HepG2 (cell line): ENCODE results near the gene TRMT112. TPM values are rescaled to one million over a fixed set of nuclear protein-coding genes. Genes with fewer than 3 reads are reported as not detected.

Experiments
- ATAC-seq: fragments of 200-7000 bp; cut with Tn5 transposase; 3 replicates; pipeline ENCODE4 v1.9.1; 2020; ENCODE audit warnings: mild to moderate bottlenecking, moderate library complexity
- BruUV-seq: library from RNA; stranded (reverse); fragments of 400-500 nt; replicated peaks from 2 replicates; lab custom pipeline; 2021; lab: Mats Ljungman, UMichigan
- CTCF ChIA-PET: fragments of 300-600 bp; formaldehyde crosslinking; extraction: SDS; loops from one replicate; lab custom pipeline; 2021; ENCODE audit warnings: low total read pairs, inconsistent platforms, low intra/inter-chr PET ratio; lab: Yijun Ruan, JAX
- POLR2A ChIA-PET: fragments of 350-600 bp; sonication (Branson Sonifier 250); formaldehyde crosslinking; loops from one replicate; lab custom pipeline; 2020; ENCODE audit warnings: antibody characterized with exemption, inconsistent platforms; lab: Yijun Ruan, JAX
- DNase-seq: peaks from one replicate; pipeline ENCODE4 v3.0.0-alpha.2; 2015; ENCODE audit warnings: low spot score
- FAIRE-seq: peaks from 3 replicates; lab custom pipeline; 2011; peaks lifted over from hg19 to GRCh38; lab: Jason Lieb, UNC
- H2AFZ ChIP-seq: one replicate; pipeline ENCODE4 v1.6.1; 2011; ENCODE audit warnings: low read length, inconsistent platforms
- H3K27ac ChIP-seq: fragments of 300-600 bp; 3 replicates; pipeline ENCODE4 v1.8.0; 2011; ENCODE audit warnings: mixed run types, mild to moderate bottlenecking, mixed read lengths, low read length, inconsistent platforms; ENCODE audit not compliant: insufficient read depth; ENCODE audit errors: extremely low read length
- H3K27me3 ChIP-seq, 2 experiments: fragments of 200-600 bp in 1 of 2; 2 replicates in 1 of 2; 3 replicates in 1 of 2; pipeline versions ENCODE4 v1.6.0 to v1.8.0; 2011; ENCODE audit warnings: low read length in 2 of 2, mild to moderate bottlenecking in 2 of 2, moderate library complexity in 2 of 2, inconsistent platforms in 1 of 2; ENCODE audit not compliant: insufficient read depth in 2 of 2, control insufficient read depth in 1 of 2
- H3K36me3 ChIP-seq, 2 experiments: fragments of 200-600 bp in 1 of 2; replicated peaks in 1 of 2; 2 replicates in 1 of 2; 3 replicates in 1 of 2; pipeline versions ENCODE4 v1.5.1 to v1.8.0; 2011; ENCODE audit warnings: low read length in 2 of 2, inconsistent platforms in 1 of 2; ENCODE audit not compliant: insufficient read depth in 2 of 2, control insufficient read depth in 1 of 2
- H3K4me1 ChIP-seq: 2 replicates; pipeline ENCODE4 v1.5.1; 2012; ENCODE audit warnings: low read length, inconsistent platforms; ENCODE audit not compliant: insufficient read depth
- H3K4me2 ChIP-seq: 2 replicates; pipeline ENCODE4 v1.6.0; 2011; ENCODE audit warnings: low read depth, low read length, inconsistent platforms
- H3K4me3 ChIP-seq, 3 experiments: fragments of 200-600 bp in 1 of 3; sonication (generic), shearing (Covaris generic) in 1 of 3; replicated peaks in 1 of 3; 2 replicates each; pipeline ENCODE4 v1.5.1; 2011 to 2016; ENCODE audit warnings: low read length in 3 of 3, inconsistent platforms in 2 of 3, low read depth in 2 of 3, mild to moderate bottlenecking in 2 of 3, control low read depth in 1 of 3, mixed read lengths in 1 of 3; ENCODE audit not compliant: insufficient read depth in 1 of 3
- H3K79me2 ChIP-seq: one replicate; pipeline ENCODE4 v1.6.1; 2011; ENCODE audit warnings: low read length, inconsistent platforms; ENCODE audit not compliant: insufficient read depth
- H3K9ac ChIP-seq: 2 replicates; pipeline ENCODE4 v1.6.0; 2011; ENCODE audit warnings: mild to moderate bottlenecking, low read depth, low read length, inconsistent platforms; ENCODE audit not compliant: insufficient read depth
- H3K9me3 ChIP-seq: 2 replicates; pipeline ENCODE4 v1.5.1; 2012; ENCODE audit warnings: mild to moderate bottlenecking, low read length
- H4K20me1 ChIP-seq: 2 replicates; pipeline ENCODE4 v1.6.0; 2011; ENCODE audit warnings: inconsistent platforms, mild to moderate bottlenecking, low read length, moderate library complexity; ENCODE audit not compliant: insufficient read depth
- EED ChIP-seq: sonication (generic); formaldehyde crosslinking; IDR thresholded peaks from 2 replicates; pipeline ENCODE4 v1.5.0; 2020; ENCODE audit warnings: mild to moderate bottlenecking, missing genetic modification reagents
- RBFOX2 ChIP-seq: fragments of 200-400 bp; formaldehyde crosslinking; IDR thresholded peaks from 2 replicates; pipeline ENCODE4 v1.6.1; 2017; ENCODE audit warnings: low read depth, mild to moderate bottlenecking, low read length
- SNAPC4 ChIP-seq: sonication (generic); formaldehyde crosslinking; IDR thresholded peaks from 2 replicates; pipeline ENCODE4 v1.4.0; 2020; ENCODE audit warnings: mild to moderate bottlenecking, missing genetic modification reagents
- ZNF782 ChIP-seq: sonication (generic); formaldehyde crosslinking; IDR thresholded peaks from 2 replicates; pipeline ENCODE4 v1.4.0; 2020; ENCODE audit warnings: missing genetic modification reagents, mild to moderate bottlenecking, borderline replicate concordance
- WGBS: methylation state at CpG from one replicate; pipeline ENCODE4 v1.1.6; 2017; ENCODE audit warnings: low lambda C conversion rate; 5-methylcytosine and 5-hydroxymethylcytosine counted together
- in situ Hi-C: cut with HindIII; loops from 2 replicates; pipeline ENCODE4 v1.10.0; 2017; ENCODE audit warnings: low pct_unique_long_range_greater_than_20kb; ENCODE audit not compliant: extremely low pct_ligation_motif_present
- intact Hi-C: fragments of 100-400 bp; cut with micrococcal nuclease; formaldehyde crosslinking; loops from one replicate; pipeline ENCODE4 v1.10.0; 2022; ENCODE audit not compliant: unreplicated experiment
- polyA plus RNA-seq, 8 experiments: library from polyadenylated mRNA; depleted of rRNA in 3 of 8; stranded (reverse) in 7 of 8; unstranded in 1 of 8; fragments of >200 nt; fragmentation: Illumina TruSeq in 4 of 8; extraction: Trizol in 4 of 8; gene quantifications; 2 replicates each; pipeline versions ENCODE4 v1.2.1 to v1.2.3, GENCODE V29; 2011 to 2016; ENCODE audit warnings: low read depth in 4 of 8, missing spikeins in 1 of 8, mixed read lengths in 1 of 8; ENCODE audit not compliant: insufficient read depth in 1 of 8
- total RNA-seq, 5 experiments: library from RNA; depleted of rRNA; stranded (reverse); fragments of >200 nt; fragmentation: Illumina TruSeq; extraction: Trizol; gene quantifications; 2 replicates each; pipeline ENCODE4 v1.2.3, GENCODE V29; 2016; ENCODE audit warnings: low read depth in 1 of 5

Gene TRMT112
- total and polyA plus RNA-seq, 2 of the 13 experiments (the other 11 are each of a cell fraction or from before 2014, with no cell fraction given), result 186 to 409 TPM

GRCh38 chr11:64322925-64323260 lies 5.5 kb upstream of the TRMT112 start:
- Histone ChIP-seq H4K20me1 (no peaks in the 10 kb centered on the region), H3K27ac (no peak overlapping the region), H3K4me2 (no peak overlapping the region), H3K36me3 (peaks cover 1 to 15% of the 10 kb centered on the region in 2 experiments; a peak in 1 of 5 replicates), H3K27me3 (no peaks in the 10 kb centered on the region), H3K79me2 (peaks cover 6% of the 10 kb centered on the region), H3K9me3 (no peaks in the 10 kb centered on the region), H3K9ac (no peak overlapping the region), H3K4me1 (peaks cover 14% of the 10 kb centered on the region), H3K4me3 (no peak overlapping the region), H2AFZ (no peak overlapping the region)
- no peak for TF ChIP-seq EED (CRISPR knock-in tag)
- no peak for TF ChIP-seq ZNF782 (CRISPR knock-in tag)
- TF ChIP-seq RBFOX2, result peak; percentile 1; the same call in 1 of the 2 replicates
- no peak for TF ChIP-seq SNAPC4 (CRISPR knock-in tag)
- ATAC-seq, result no peak
- DNase-seq, result no peak
- in situ Hi-C loops, result no loop called here
- CTCF ChIA-PET, result no interaction called here
- intact Hi-C loops, result no loop called here
- WGBS, result 85% methylated on average over 6 of the region's 7 CpGs
- no TSS peak for BruUV-seq
- no peak for FAIRE-seq
- POLR2A ChIA-PET, result interaction anchor here (0.7 to 1.4 kb wide), 2 partner anchors 9 to 451 kb away, joined by 3 to 6 read pairs; no protein-coding TSS in a partner anchor
